Trophoblast cell (in vitro differentiated cells and primary cell): ENCODE measurements around the gene PSMD14.

ENCODE experiments used
- DNase-seq, 2 donors: peaks; one replicate each; pipeline ENCODE4 v3.0.0-alpha.2; 2016
- H2AFZ ChIP-seq: 2 replicates; pipeline ENCODE4 v1.6.1; 2013; ENCODE audit warnings: low read length, moderate library complexity, mild to moderate bottlenecking; ENCODE audit not compliant: insufficient read depth, poor library complexity
- H2AK5ac ChIP-seq: 2 replicates; pipeline ENCODE4 v1.6.1; 2013; ENCODE audit warnings: mild to moderate bottlenecking, low read length
- H2BK120ac ChIP-seq: 2 replicates; pipeline ENCODE4 v1.6.1; 2013; ENCODE audit warnings: low read length, mild to moderate bottlenecking, moderate library complexity; ENCODE audit not compliant: insufficient read depth, poor library complexity
- H2BK12ac ChIP-seq: 2 replicates; pipeline ENCODE4 v1.6.1; 2013; ENCODE audit warnings: mild to moderate bottlenecking, low read length, moderate library complexity
- H2BK5ac ChIP-seq: 2 replicates; pipeline ENCODE4 v1.6.1; 2013; ENCODE audit warnings: low read length, low read depth, moderate library complexity, mild to moderate bottlenecking; ENCODE audit not compliant: poor library complexity
- H3K14ac ChIP-seq: 2 replicates; pipeline ENCODE4 v1.6.1; 2013; ENCODE audit warnings: mild to moderate bottlenecking, low read length
- H3K18ac ChIP-seq: 2 replicates; pipeline ENCODE4 v1.6.1; 2013; ENCODE audit warnings: mild to moderate bottlenecking, low read length
- H3K23ac ChIP-seq: 2 replicates; pipeline ENCODE4 v1.6.1; 2013; ENCODE audit warnings: low read length
- H3K27ac ChIP-seq: 2 replicates; pipeline ENCODE4 v1.5.1; 2013; ENCODE audit warnings: low read depth, mild to moderate bottlenecking, inconsistent platforms, low read length, moderate library complexity
- H3K27me3 ChIP-seq: 2 replicates; pipeline ENCODE4 v1.6.1; 2013; ENCODE audit warnings: inconsistent platforms, mild to moderate bottlenecking, low read length, moderate library complexity; ENCODE audit not compliant: insufficient read depth
- H3K36me3 ChIP-seq, 2 experiments: 1 replicate in 1 of 2; 2 replicates in 1 of 2; pipeline ENCODE4 v1.6.1; 2013; ENCODE audit warnings: low read length in 2 of 2, mild to moderate bottlenecking in 2 of 2, moderate library complexity in 1 of 2; ENCODE audit not compliant: insufficient read depth in 2 of 2, control insufficient read depth in 1 of 2
- H3K4ac ChIP-seq: 2 replicates; pipeline ENCODE4 v1.6.1; 2013; ENCODE audit warnings: low read depth, mild to moderate bottlenecking, low read length, moderate library complexity
- H3K4me1 ChIP-seq, 2 experiments: 1 replicate in 1 of 2; 2 replicates in 1 of 2; pipeline ENCODE4 v1.6.1; 2013; ENCODE audit warnings: low read length in 2 of 2, mild to moderate bottlenecking in 2 of 2, moderate library complexity in 1 of 2; ENCODE audit not compliant: insufficient read depth in 2 of 2, control insufficient read depth in 1 of 2
- H3K4me2 ChIP-seq: 2 replicates; pipeline ENCODE4 v1.6.1; 2013; ENCODE audit warnings: inconsistent platforms, mild to moderate bottlenecking, low read length, moderate library complexity
- H3K4me3 ChIP-seq: 2 replicates; pipeline ENCODE4 v1.5.1; 2013; ENCODE audit warnings: mild to moderate bottlenecking, low read depth, low read length, inconsistent platforms
- H3K79me1 ChIP-seq: one replicate; pipeline ENCODE4 v1.6.1; 2013; ENCODE audit warnings: low read length
- H3K79me2 ChIP-seq: 2 replicates; pipeline ENCODE4 v1.6.1; 2013; ENCODE audit warnings: low read length, mild to moderate bottlenecking; ENCODE audit not compliant: control insufficient read depth, insufficient read depth, poor library complexity
- H3K9ac ChIP-seq: 2 replicates; pipeline ENCODE4 v1.6.1; 2013; ENCODE audit warnings: mild to moderate bottlenecking, low read length
- H3K9me3 ChIP-seq: 2 replicates; pipeline ENCODE4 v1.6.1; 2013; ENCODE audit warnings: low read depth, mild to moderate bottlenecking, control low read depth, inconsistent platforms, low read length; ENCODE audit not compliant: insufficient read depth
- H4K12ac ChIP-seq: 2 replicates; pipeline ENCODE4 v1.6.1; 2013; ENCODE audit warnings: low read depth, mild to moderate bottlenecking, low read length, moderate library complexity
- H4K8ac ChIP-seq: 2 replicates; pipeline ENCODE4 v1.6.1; 2013; ENCODE audit warnings: low read depth, mild to moderate bottlenecking, low read length, moderate library complexity
- H4K91ac ChIP-seq: one replicate; pipeline ENCODE4 v1.6.1; 2013; ENCODE audit warnings: low read depth, mild to moderate bottlenecking, low read length, moderate library complexity
- WGBS: extraction: QIAGEN DNeasy Blood & Tissue Kit; methylation state at CpG from one replicate; pipeline ENCODE4 v1.1.7; 2013; ENCODE audit warnings: missing lambda C conversion rate; ENCODE audit not compliant: insufficient read length, insufficient coverage; ENCODE audit errors: extremely low coverage; 5-methylcytosine and 5-hydroxymethylcytosine counted together

The PSMD14 gene

GRCh38 chr2:161424394-161424769, 116.2 kb downstream of the PSMD14 start:
- H2BK12ac ChIP-seq: no peak overlapping the region
- WGBS: no CpG with 5 or more reads among the region's 9 CpGs
- DNase-seq: no peak

DNA sequence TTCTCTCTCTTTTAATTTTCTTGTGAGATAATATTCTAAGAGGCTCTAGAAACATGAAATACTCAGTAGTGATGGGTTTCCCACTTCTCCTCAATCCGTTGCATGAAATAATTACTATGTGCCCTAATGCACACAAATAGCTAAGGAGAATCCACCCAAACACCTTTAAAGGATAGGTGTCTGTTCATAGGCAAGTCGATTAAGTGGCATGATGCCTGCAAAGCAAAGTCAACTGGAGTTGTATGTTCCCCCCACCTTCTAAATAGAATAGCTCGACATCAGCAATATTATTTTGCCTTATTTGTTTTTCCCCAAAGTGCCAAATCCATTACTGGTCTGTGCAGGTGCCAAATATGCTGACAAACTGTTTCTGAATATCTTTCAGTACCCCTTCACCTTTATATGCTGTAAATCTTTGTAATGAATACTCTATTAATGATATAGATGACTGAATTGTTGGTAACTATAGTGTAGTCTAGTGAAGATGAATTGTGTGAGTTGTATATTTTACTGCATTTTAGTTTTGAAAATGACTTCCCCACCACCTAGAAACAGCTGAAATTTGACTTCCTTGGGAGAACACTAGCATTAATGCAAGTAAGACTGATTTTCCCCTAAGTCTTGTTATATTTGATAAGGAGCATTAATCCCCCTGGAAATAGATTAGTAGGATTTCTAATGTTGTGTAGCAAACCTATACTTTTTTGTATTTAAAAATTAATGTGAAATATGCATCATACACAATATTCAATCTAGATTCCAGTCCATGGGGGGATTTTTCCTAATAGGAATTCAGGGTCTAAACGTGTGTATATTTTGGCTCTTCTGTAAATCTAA, 116.9 kb downstream of the PSMD14 start:
- peaks cover 11% of the 10 kb centered on the region in 2 experiments for H3K4me1 ChIP-seq
- no peak overlapping the region for H3K18ac ChIP-seq
- H3K9me3 ChIP-seq: no peaks in the 10 kb centered on the region
- no peak overlapping the region for H3K4me3 ChIP-seq
- H4K12ac ChIP-seq: no peak overlapping the region
- no peaks in the 10 kb centered on the region for H3K36me3 ChIP-seq
- no CpG with 5 or more reads among the region's 4 CpGs for WGBS
- H3K79me2 ChIP-seq: no peaks in the 10 kb centered on the region
- H2AK5ac ChIP-seq: no peak overlapping the region
- no peak overlapping the region for H2BK12ac ChIP-seq
- no peaks in the 10 kb centered on the region for H3K79me1 ChIP-seq
- H3K27me3 ChIP-seq: peaks cover 70% of the 10 kb centered on the region
- no peak overlapping the region for H3K4me2 ChIP-seq
- H2AFZ ChIP-seq: no peak overlapping the region
- H3K23ac ChIP-seq: no peak overlapping the region
- H2BK120ac ChIP-seq: no peak overlapping the region
- no peak overlapping the region for H3K4ac ChIP-seq
- H4K8ac ChIP-seq: no peak overlapping the region
- H3K27ac ChIP-seq: no peak overlapping the region
- no peak overlapping the region for H3K9ac ChIP-seq
- DNase-seq: no peak
- no peak overlapping the region for H4K91ac ChIP-seq
- no peak overlapping the region for H3K14ac ChIP-seq
- no peak overlapping the region for H2BK5ac ChIP-seq

More at GRCh38 chr2:161424394-161424769, 116.2 kb downstream of the PSMD14 start:
- Histone ChIP-seq H3K36me3 (no peaks in the 10 kb centered on the region), H2AFZ (no peak overlapping the region), H2AK5ac (no peak overlapping the region), H3K14ac (no peak overlapping the region), H3K18ac (no peak overlapping the region), H3K23ac (no peak overlapping the region), H4K91ac (no peak overlapping the region), H3K9me3 (no peaks in the 10 kb centered on the region), H2BK5ac (no peak overlapping the region), H3K4ac (no peak overlapping the region), H4K8ac (no peak overlapping the region), H3K4me1 (peaks cover 11% of the 10 kb centered on the region in 2 experiments), H3K4me2 (peak overlapping the region; percentile 91), H3K4me3 (peak overlapping the region; percentile 26), H3K79me2 (no peaks in the 10 kb centered on the region), H2BK120ac (no peak overlapping the region), H3K27ac (no peak overlapping the region), H4K12ac (no peak overlapping the region), H3K79me1 (no peaks in the 10 kb centered on the region), H3K9ac (no peak overlapping the region), H3K27me3 (peaks cover 71% of the 10 kb centered on the region)

GRCh38 chr2:161425728-161426454, 117.7 kb downstream of the PSMD14 start:
- no peaks in the 10 kb centered on the region for H3K79me1 ChIP-seq

GRCh38 chr2:161426455-161426921, 118.3 kb downstream of the PSMD14 start:
- Histone ChIP-seq H3K79me2 (no peaks in the 10 kb centered on the region), H3K9me3 (no peaks in the 10 kb centered on the region), H3K27me3 (peaks cover 58% of the 10 kb centered on the region), H3K36me3 (no peaks in the 10 kb centered on the region), H2BK120ac (no peak overlapping the region), H4K12ac (no peak overlapping the region), H3K79me1 (no peaks in the 10 kb centered on the region), H4K8ac (no peak overlapping the region), H4K91ac (no peak overlapping the region), H3K27ac (no peak overlapping the region), H2AFZ (no peak overlapping the region), H3K4me3 (no peak overlapping the region), H3K18ac (no peak overlapping the region), H3K14ac (no peak overlapping the region), H2BK12ac (no peak overlapping the region), H3K4ac (no peak overlapping the region), H3K9ac (no peak overlapping the region), H3K23ac (no peak overlapping the region), H2BK5ac (no peak overlapping the region), H3K4me1 (peaks cover 11% of the 10 kb centered on the region in 2 experiments), H2AK5ac (no peak overlapping the region), H3K4me2 (peak overlapping the region; percentile 53)
- WGBS: no CpG with 5 or more reads among the region's 13 CpGs
- DNase-seq: no peak

More at GRCh38 chr2:161425728-161426454, 117.7 kb downstream of the PSMD14 start:
- Histone ChIP-seq H3K36me3 (no peaks in the 10 kb centered on the region), H3K9me3 (no peaks in the 10 kb centered on the region), H4K12ac (no peak overlapping the region), H2BK5ac (no peak overlapping the region), H2AFZ (no peak overlapping the region), H3K23ac (no peak overlapping the region), H3K14ac (no peak overlapping the region), H3K4me1 (peaks cover 11% of the 10 kb centered on the region in 2 experiments), H3K79me2 (no peaks in the 10 kb centered on the region), H3K4ac (no peak overlapping the region), H3K9ac (no peak overlapping the region), H3K4me3 (no peak overlapping the region), H3K4me2 (no peak overlapping the region), H2BK120ac (no peak overlapping the region), H2BK12ac (no peak overlapping the region), H4K91ac (no peak overlapping the region), H3K18ac (no peak overlapping the region), H3K27me3 (peaks cover 62% of the 10 kb centered on the region), H3K27ac (no peak overlapping the region), H4K8ac (no peak overlapping the region), H2AK5ac (no peak overlapping the region)
- no CpG with 5 or more reads among the region's 17 CpGs for WGBS
- DNase-seq: no peak
